NCI-H2107 treated with DMSO at 0.1 percent for 48 hours (cell line): ENCODE data around the gene RAB36.

Experiments used
- DNase-seq: peaks from one replicate; lab custom pipeline; 2025; ENCODE audit not compliant: unreplicated experiment; lab: John Stamatoyannopoulos, UW

The RAB36 gene

GRCh38 chr22:23180893-23181720 lies 35.8 kb downstream of the RAB36 start:
- DNase-seq, result no peak

DNA sequence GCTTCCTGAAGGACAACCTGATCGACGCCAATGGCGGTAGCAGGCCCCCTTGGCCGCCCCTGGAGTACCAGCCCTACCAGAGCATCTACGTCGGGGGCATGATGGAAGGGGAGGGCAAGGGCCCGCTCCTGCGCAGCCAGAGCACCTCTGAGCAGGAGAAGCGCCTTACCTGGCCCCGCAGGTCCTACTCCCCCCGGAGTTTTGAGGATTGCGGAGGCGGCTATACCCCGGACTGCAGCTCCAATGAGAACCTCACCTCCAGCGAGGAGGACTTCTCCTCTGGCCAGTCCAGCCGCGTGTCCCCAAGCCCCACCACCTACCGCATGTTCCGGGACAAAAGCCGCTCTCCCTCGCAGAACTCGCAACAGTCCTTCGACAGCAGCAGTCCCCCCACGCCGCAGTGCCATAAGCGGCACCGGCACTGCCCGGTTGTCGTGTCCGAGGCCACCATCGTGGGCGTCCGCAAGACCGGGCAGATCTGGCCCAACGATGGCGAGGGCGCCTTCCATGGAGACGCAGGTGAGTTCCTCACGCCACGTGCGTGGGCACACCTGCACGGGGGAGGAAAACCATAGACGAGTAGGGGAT lies 36.5 kb downstream of the RAB36 start:
- DNase-seq, result no peak

- DNase-seq, result peak; percentile 80
These were observed 37.2 kb downstream of the RAB36 start for GRCh38 chr22:23182309-23183060.

DNA sequence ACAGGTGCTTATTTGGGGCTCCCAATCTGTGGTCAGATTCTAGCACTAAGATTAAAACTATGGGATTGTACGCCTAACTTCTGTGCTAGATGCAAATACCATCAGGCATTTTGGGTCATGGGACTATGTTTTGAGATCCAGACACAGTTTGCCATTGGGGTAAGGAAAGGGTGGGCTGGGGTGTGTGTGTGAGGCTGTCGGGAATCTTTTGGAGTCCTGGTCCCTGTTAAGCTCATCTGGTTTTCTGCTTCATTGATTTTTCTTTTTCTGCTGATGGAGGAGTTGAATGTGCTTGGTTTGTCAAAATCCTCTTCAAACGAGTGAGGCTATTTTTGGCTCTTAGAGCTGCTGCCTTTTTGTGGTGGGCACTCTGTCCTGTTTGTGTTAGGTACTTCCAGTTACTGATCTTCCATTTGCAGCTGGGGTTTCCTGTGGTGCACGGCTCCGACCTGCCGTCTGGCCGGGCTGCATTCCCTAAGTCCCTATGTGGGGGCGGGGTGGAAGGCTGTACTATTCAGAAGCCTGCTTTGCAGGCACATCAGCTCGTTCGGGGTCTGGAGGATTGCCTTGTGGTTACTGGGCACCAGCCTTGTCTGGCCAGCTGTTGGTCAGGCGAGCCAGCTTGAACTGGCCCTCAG lies 37.9 kb downstream of the RAB36 start:
- DNase-seq, result no peak

DNA sequence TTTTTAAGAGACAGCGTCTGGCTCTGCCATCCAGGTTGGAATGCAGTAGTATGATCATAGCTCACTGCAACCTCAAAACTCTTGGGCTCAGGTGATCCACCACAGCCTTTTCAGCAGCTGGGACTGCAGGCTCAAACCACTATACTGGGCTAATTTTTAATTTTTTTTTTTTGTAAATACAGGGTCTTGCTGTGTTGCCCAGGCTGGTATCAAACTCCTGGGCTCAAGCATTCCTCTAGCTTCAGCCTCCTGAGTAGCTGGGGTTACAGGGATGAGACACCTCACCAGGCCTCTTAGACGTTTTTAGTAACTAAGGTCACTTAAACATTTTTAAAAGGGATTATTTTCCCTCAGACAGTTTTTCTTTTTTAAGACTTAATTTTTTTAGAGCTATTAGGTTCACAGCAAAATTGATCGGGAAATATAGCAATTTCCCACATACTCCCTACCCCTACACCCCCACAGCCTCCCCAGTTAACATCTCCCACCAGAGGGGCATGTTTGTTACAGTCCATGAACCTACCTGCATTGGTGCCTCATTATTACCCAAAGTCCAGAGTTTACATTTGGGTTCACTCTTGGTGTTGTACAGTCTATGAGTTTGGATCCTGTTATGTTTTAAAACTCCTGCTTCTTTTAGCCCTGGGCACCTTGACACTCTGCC lies 39.0 kb downstream of the RAB36 start:
- no peak for DNase-seq

GRCh38 chr22:23184764-23185113 lies 39.5 kb downstream of the RAB36 start:
- DNase-seq, result no peak

GRCh38 chr22:23187211-23187610 lies 41.9 kb downstream of the RAB36 start:
- no peak for DNase-seq

- DNase-seq, result no peak
These were observed 42.8 kb downstream of the RAB36 start for GRCh38 chr22:23187871-23188700.

DNA sequence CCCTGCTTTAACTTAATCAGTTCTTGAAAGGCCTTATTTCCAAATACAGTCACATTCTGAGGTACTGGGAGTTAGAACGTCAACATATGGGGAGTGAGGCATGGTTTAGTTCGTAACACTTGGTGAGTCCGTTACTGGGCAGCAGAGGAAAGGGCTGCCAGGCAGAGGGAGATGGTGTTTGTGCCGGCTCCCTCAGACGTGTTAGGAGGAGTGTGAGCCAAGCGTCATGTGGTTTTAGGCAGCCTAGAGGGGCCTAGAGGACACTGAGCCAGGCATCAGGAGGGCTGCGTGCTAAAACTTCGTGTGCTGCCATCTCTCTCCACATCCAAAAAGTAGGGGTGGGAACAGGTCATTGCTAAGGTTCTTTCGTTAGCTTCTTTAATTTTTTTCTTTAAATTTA lies 45.2 kb downstream of the RAB36 start:
- no peak for DNase-seq

- peak; percentile 44 for DNase-seq
These were observed 46.9 kb downstream of the RAB36 start for GRCh38 chr22:23192133-23192532.

DNA sequence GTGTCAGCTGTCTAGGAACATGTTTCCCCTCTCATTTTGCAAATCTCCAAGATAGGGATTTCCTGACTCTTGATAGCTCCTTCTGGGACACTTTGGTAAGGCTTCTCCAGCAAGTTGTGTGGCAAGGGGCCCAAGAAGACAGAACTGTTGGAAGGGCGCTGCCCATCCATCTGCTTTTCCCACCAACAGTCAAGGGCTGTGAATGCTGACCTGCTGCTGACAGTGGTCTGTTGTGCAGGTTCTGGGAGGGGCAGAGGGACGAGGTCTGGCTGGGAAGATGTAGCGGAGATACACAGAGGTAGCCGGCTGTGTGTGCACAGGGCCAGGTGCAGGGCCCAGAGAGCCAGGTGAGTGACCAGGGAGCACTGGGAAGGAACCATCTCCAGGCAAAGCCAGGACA lies 47.3 kb downstream of the RAB36 start:
- no peak for DNase-seq

- no peak for DNase-seq
These were observed 48.0 kb downstream of the RAB36 start for GRCh38 chr22:23193196-23193827.

DNA sequence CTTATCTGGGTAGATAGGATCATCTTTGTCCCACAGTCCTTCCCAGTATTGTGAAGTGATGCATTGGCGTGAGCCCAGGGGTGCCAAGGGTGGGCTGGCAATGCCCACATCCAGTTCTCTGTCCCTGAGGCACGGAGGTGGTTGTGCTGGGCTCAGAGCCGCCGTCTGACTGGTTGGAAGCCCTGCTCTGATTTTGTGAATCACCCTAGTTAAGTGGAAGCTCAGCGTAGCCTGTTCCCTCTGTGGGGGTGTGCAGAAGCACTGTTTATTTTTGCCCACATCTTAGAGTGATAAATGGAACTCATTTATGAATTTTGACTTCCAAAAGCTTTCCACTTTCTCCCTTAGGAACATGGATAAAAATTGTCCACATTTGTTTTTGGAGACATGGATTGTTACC lies 48.6 kb downstream of the RAB36 start:
- no peak for DNase-seq

- DNase-seq, result no peak
These were observed 50.9 kb downstream of the RAB36 start for GRCh38 chr22:23196165-23196564.

GRCh38 chr22:23197836-23198235 lies 52.6 kb downstream of the RAB36 start:
- DNase-seq, result no peak

DNA sequence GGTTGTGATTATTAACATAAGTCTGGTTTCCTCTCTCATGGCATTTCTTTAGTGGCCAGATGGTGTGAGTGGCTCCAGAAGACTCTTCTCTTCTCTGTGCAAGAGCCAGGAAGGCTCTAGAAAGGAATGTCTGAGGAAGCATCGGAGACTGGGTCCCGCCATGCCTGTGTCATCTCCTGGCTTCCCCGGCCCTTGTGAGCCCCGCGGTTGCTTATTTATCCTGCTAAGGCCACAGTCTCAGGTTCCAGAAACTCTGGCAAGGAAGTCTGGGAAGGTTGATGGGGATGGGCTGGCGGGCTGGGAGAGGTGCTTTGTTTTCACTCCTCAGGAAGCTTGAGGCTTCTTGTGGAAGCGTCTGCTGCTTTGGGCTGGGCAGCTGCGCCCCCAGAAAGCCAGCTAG lies 53.9 kb downstream of the RAB36 start:
- no peak for DNase-seq

DNA sequence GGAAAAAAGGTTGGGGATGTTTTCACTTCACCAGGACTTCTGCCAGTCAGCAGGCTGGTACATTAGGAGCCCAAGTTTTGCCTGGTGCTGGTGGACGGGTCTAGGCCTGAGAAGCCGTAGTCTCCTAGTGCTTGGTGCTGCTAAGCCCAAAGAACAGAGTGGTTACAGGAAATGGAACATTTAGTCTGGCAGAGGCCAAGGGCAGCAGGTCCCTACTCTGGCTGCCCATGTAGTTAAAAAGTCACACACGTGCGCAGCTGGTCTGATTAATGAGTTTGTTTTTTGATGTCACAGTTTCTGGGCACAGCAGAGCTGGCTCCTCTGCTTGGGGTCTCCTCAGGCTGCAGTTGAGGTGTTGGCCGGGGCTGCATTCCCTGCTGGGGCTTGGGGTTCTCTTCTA lies 55.6 kb downstream of the RAB36 start:
- DNase-seq, result no peak

DNA sequence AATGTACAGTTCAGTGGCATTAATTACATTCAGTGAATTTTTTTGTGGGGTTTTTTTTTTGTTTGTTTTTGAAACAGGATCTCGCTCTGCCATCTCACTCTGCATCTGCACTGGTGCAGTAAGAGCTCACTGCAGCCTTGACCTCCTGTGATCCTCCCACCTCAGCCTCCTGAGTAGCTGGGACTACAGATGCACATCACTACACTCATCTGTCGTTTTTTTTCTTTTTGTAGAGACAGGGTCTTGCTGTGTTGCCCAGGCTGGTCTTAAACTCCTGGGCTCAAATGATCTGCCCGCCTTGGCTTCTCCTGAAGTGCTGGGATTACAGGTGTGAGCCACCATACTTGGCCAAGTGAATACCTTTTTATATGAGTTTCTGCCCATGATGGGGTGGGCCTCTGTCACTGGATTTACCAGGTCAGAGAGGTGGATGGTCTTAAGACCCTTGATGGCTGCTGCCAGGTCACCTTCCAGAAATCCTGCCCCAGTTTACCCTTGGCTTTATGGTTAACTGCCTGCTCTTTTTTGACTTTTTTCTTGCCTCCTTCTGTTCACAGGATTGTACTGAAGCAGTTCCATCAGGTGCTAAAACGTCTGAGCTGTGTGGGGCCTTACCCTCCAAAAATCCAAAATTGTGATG lies 57.7 kb downstream of the RAB36 start:
- DNase-seq, result no peak

GRCh38 chr22:23203452-23204124 lies 58.3 kb downstream of the RAB36 start:
- no peak for DNase-seq
